Neural cell (in vitro differentiated cells): ENCODE measurements around the gene GIT2.

Experiments used
- EP300 ChIP-seq: fragments of 450-650 bp; conservative IDR thresholded peaks from 2 replicates; pipeline ENCODE4 v1.6.1; 2014; ENCODE audit warnings: antibody characterized with exemption, mild to moderate bottlenecking, moderate library complexity; ENCODE audit not compliant: poor library complexity, severe bottlenecking
- EZH2 ChIP-seq: fragments of 200-600, 300-800 bp; shearing (Covaris generic), sonication (generic); IDR thresholded peaks from 2 replicates; pipeline ENCODE4 v1.6.1; 2014; ENCODE audit warnings: antibody characterized with exemption, low read length, borderline replicate concordance, mild to moderate bottlenecking; ENCODE audit not compliant: insufficient read depth, poor library complexity, severe bottlenecking
- POLR2AphosphoS5 ChIP-seq: IDR thresholded peaks from 2 replicates; pipeline ENCODE4 v1.6.1; 2012
- RAD21 ChIP-seq: fragments of 450-650 bp; conservative IDR thresholded peaks from 2 replicates; pipeline ENCODE4 v1.6.1; 2014; ENCODE audit warnings: antibody characterized with exemption, mild to moderate bottlenecking, moderate library complexity
- REST ChIP-seq: IDR thresholded peaks from 2 replicates; pipeline ENCODE4 v1.6.1; 2012; ENCODE audit warnings: borderline replicate concordance
- SMC3 ChIP-seq: fragments of 450-650 bp; conservative IDR thresholded peaks from 2 replicates; pipeline ENCODE4 v1.6.1; 2014; ENCODE audit warnings: antibody characterized with exemption, mild to moderate bottlenecking, moderate library complexity; ENCODE audit not compliant: poor library complexity
- TAF1 ChIP-seq: IDR thresholded peaks from 2 replicates; pipeline ENCODE4 v1.6.1; 2012; ENCODE audit warnings: low read depth
- TF ChIP-seq, protein P1 (sequence below): fragments of 450-650 bp; IDR thresholded peaks from 2 replicates; pipeline ENCODE4 v1.5.1; 2014; ENCODE audit warnings: antibody characterized with exemption, mild to moderate bottlenecking, moderate library complexity; ENCODE audit not compliant: poor library complexity, severe bottlenecking

GRCh38 chr12:109959411-109960093, 36.6 kb downstream of the GIT2 start:
- TF ChIP-seq, protein P1, sequence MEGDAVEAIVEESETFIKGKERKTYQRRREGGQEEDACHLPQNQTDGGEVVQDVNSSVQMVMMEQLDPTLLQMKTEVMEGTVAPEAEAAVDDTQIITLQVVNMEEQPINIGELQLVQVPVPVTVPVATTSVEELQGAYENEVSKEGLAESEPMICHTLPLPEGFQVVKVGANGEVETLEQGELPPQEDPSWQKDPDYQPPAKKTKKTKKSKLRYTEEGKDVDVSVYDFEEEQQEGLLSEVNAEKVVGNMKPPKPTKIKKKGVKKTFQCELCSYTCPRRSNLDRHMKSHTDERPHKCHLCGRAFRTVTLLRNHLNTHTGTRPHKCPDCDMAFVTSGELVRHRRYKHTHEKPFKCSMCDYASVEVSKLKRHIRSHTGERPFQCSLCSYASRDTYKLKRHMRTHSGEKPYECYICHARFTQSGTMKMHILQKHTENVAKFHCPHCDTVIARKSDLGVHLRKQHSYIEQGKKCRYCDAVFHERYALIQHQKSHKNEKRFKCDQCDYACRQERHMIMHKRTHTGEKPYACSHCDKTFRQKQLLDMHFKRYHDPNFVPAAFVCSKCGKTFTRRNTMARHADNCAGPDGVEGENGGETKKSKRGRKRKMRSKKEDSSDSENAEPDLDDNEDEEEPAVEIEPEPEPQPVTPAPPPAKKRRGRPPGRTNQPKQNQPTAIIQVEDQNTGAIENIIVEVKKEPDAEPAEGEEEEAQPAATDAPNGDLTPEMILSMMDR = no peak
- no peak for TF ChIP-seq SMC3
- TF ChIP-seq POLR2AphosphoS5 = no peak
- no peak for TF ChIP-seq EZH2
- TF ChIP-seq REST = no peak
- no peak for TF ChIP-seq EP300
- no peak for TF ChIP-seq TAF1
- no peak for TF ChIP-seq RAD21
